ENCODE measurements around the gene RESF1. TPM values are rescaled to one million over a fixed set of nuclear protein-coding genes. Genes with fewer than 3 reads are reported as not detected.

RESF1 gene
- total RNA-seq, 2 donors from 2014 or later: 112 to 133 TPM

GRCh38 chr12:31965090-31965489 lies 5.9 kb downstream of the RESF1 start:
- H3K36me3 Mint-ChIP-seq (ENCODE audit: insufficient read depth in 2 of 2): peaks cover 29 to 58% of the 10 kb centered on the region in 2 donors
- peaks cover 90% of the 10 kb centered on the region for H3K4me1 Mint-ChIP-seq (ENCODE audit: low read depth)
- H3K27me3 Mint-ChIP-seq (ENCODE audit: low read depth): no peaks in the 10 kb centered on the region
- peak; percentile 33 to 37 for ATAC-seq (replicated peaks in 1 of 2)
- DNase-seq: peak in 1 of 2 donors; percentile 27
- peak overlapping the region; percentile 79 to 99 for H3K4me3 Mint-ChIP-seq
- peaks cover 0 to 8% of the 10 kb centered on the region in 2 donors for H3K9me3 Mint-ChIP-seq
- H3K27ac Mint-ChIP-seq: peak overlapping the region; percentile 92

GRCh38 chr12:31966558-31967205 lies 7.5 kb downstream of the RESF1 start:
- peaks cover 79% of the 10 kb centered on the region for H3K4me1 Mint-ChIP-seq (ENCODE audit: low read depth)
- peak; percentile 49 to 68 for ATAC-seq (replicated peaks in 1 of 2)
- H3K9me3 Mint-ChIP-seq: peaks cover 0 to 8% of the 10 kb centered on the region in 2 donors
- H3K4me3 Mint-ChIP-seq: peak overlapping the region; percentile 79 to 99
- peak overlapping the region; percentile 91 for H3K27ac Mint-ChIP-seq
- H3K36me3 Mint-ChIP-seq (ENCODE audit: insufficient read depth in 2 of 2): peaks cover 36 to 62% of the 10 kb centered on the region in 2 donors
- H3K27me3 Mint-ChIP-seq (ENCODE audit: low read depth): no peaks in the 10 kb centered on the region
- DNase-seq: no peak

GRCh38 chr12:31967539-31967938 lies 8.3 kb downstream of the RESF1 start:
- DNase-seq (no peak), ATAC-seq (replicated peaks in 1 of 2) (no peak)
- Mint-ChIP-seq H3K4me1 (ENCODE audit: low read depth) (peaks cover 71% of the 10 kb centered on the region), H3K27me3 (ENCODE audit: low read depth) (no peaks in the 10 kb centered on the region), H3K27ac (peak overlapping the region; percentile 83), H3K36me3 (ENCODE audit: insufficient read depth in 2 of 2) (peaks cover 40 to 68% of the 10 kb centered on the region in 2 donors), H3K9me3 (peaks cover 0 to 8% of the 10 kb centered on the region in 2 donors), H3K4me3 (peak overlapping the region; percentile 79 to 99)

GRCh38 chr12:31970199-31970598 lies 11.0 kb downstream of the RESF1 start:
- H3K27me3 Mint-ChIP-seq (ENCODE audit: low read depth): no peaks in the 10 kb centered on the region
- ATAC-seq (replicated peaks in 1 of 2) (no peak), DNase-seq (no peak)
- H3K9me3 Mint-ChIP-seq: peaks cover 2% of the 10 kb centered on the region in 2 donors
- peaks cover 44% of the 10 kb centered on the region for H3K4me1 Mint-ChIP-seq (ENCODE audit: low read depth)
- peaks cover 41 to 68% of the 10 kb centered on the region in 2 donors for H3K36me3 Mint-ChIP-seq (ENCODE audit: insufficient read depth in 2 of 2)
- no peak overlapping the region for H3K4me3 Mint-ChIP-seq
- peak overlapping the region; percentile 7 for H3K27ac Mint-ChIP-seq

- ATAC-seq (replicated peaks in 1 of 2) (no peak), DNase-seq (no peak)
- Mint-ChIP-seq H3K27me3 (ENCODE audit: low read depth) (no peaks in the 10 kb centered on the region), H3K4me3 (no peak overlapping the region), H3K36me3 (ENCODE audit: insufficient read depth in 2 of 2) (peaks cover 50 to 90% of the 10 kb centered on the region in 2 donors), H3K9me3 (peaks cover 4 to 6% of the 10 kb centered on the region in 2 donors), H3K4me1 (ENCODE audit: low read depth) (peaks cover 10% of the 10 kb centered on the region), H3K27ac (peak overlapping the region; percentile 19)
These were observed 14.6 kb downstream of the RESF1 start for GRCh38 chr12:31973818-31974217.

- DNase-seq: no peak
- H3K4me1 Mint-ChIP-seq (ENCODE audit: low read depth): peaks cover 1% of the 10 kb centered on the region
- no peak overlapping the region for H3K27ac Mint-ChIP-seq
- no peaks in the 10 kb centered on the region for H3K27me3 Mint-ChIP-seq (ENCODE audit: low read depth)
- no peak for ATAC-seq (replicated peaks in 1 of 2)
- H3K36me3 Mint-ChIP-seq (ENCODE audit: insufficient read depth in 2 of 2): peaks cover 53 to 94% of the 10 kb centered on the region in 2 donors
- no peak overlapping the region for H3K4me3 Mint-ChIP-seq
- peaks cover 4 to 6% of the 10 kb centered on the region in 2 donors for H3K9me3 Mint-ChIP-seq
These were observed 15.5 kb downstream of the RESF1 start for GRCh38 chr12:31974673-31975072.

- Mint-ChIP-seq H3K4me3 (peak overlapping the region; percentile 18 to 70), H3K9me3 (peaks cover 10 to 39% of the 10 kb centered on the region in 2 donors), H3K27me3 (ENCODE audit: low read depth) (no peaks in the 10 kb centered on the region), H3K36me3 (ENCODE audit: insufficient read depth in 2 of 2) (peaks cover 60 to 91% of the 10 kb centered on the region in 2 donors), H3K27ac (peak overlapping the region; percentile 62), H3K4me1 (ENCODE audit: low read depth) (peaks cover 69% of the 10 kb centered on the region)
- peak; percentile 74 to 80 for ATAC-seq (replicated peaks in 1 of 2)
- no peak for DNase-seq
These were observed 25.8 kb downstream of the RESF1 start for GRCh38 chr12:31984806-31985591.

- Mint-ChIP-seq H3K9me3 (peaks cover 10 to 40% of the 10 kb centered on the region in 2 donors), H3K4me1 (ENCODE audit: low read depth) (peaks cover 77% of the 10 kb centered on the region), H3K36me3 (ENCODE audit: insufficient read depth in 2 of 2) (peaks cover 61 to 88% of the 10 kb centered on the region in 2 donors), H3K4me3 (peak overlapping the region; percentile 16 to 74), H3K27ac (peak overlapping the region; percentile 62), H3K27me3 (ENCODE audit: low read depth) (no peaks in the 10 kb centered on the region)
- ATAC-seq (replicated peaks in 1 of 2) (no peak), DNase-seq (no peak)
These were observed 26.6 kb downstream of the RESF1 start for GRCh38 chr12:31985832-31986231.

GRCh38 chr12:31989571-31990362 lies 30.6 kb downstream of the RESF1 start:
- Mint-ChIP-seq H3K4me3 (peak overlapping the region; percentile 49 to 73), H3K36me3 (ENCODE audit: insufficient read depth in 2 of 2) (peaks cover 34 to 68% of the 10 kb centered on the region in 2 donors), H3K27me3 (ENCODE audit: low read depth) (no peaks in the 10 kb centered on the region), H3K27ac (peak overlapping the region; percentile 43), H3K4me1 (ENCODE audit: low read depth) (peaks cover 73% of the 10 kb centered on the region), H3K9me3 (peaks cover 1 to 18% of the 10 kb centered on the region in 2 donors)
- peak; percentile 76 to 77 for ATAC-seq (replicated peaks in 1 of 2)
- peak; percentile 37 to 43 for DNase-seq

GRCh38 chr12:31991146-31991545 lies 31.9 kb downstream of the RESF1 start:
- ATAC-seq (replicated peaks in 1 of 2) (peak; percentile 66 to 68), DNase-seq (no peak)
- Mint-ChIP-seq H3K4me1 (ENCODE audit: low read depth) (peaks cover 59% of the 10 kb centered on the region), H3K4me3 (peak overlapping the region; percentile 66 to 73), H3K27ac (peak overlapping the region; percentile 75), H3K36me3 (ENCODE audit: insufficient read depth in 2 of 2) (peaks cover 25 to 59% of the 10 kb centered on the region in 2 donors), H3K9me3 (peaks cover 1 to 11% of the 10 kb centered on the region in 2 donors), H3K27me3 (ENCODE audit: low read depth) (no peaks in the 10 kb centered on the region)

GRCh38 chr12:31991815-31992214 lies 32.6 kb downstream of the RESF1 start:
- ATAC-seq (replicated peaks in 1 of 2) (peak; percentile 58 to 65), DNase-seq (no peak)
- peaks cover 53% of the 10 kb centered on the region for H3K4me1 Mint-ChIP-seq (ENCODE audit: low read depth)
- H3K9me3 Mint-ChIP-seq: peaks cover 1 to 9% of the 10 kb centered on the region in 2 donors
- peak overlapping the region; percentile 66 to 73 for H3K4me3 Mint-ChIP-seq
- H3K27me3 Mint-ChIP-seq (ENCODE audit: low read depth): no peaks in the 10 kb centered on the region
- peaks cover 22 to 53% of the 10 kb centered on the region in 2 donors for H3K36me3 Mint-ChIP-seq (ENCODE audit: insufficient read depth in 2 of 2)
- peak overlapping the region; percentile 75 for H3K27ac Mint-ChIP-seq

- no peak overlapping the region for H3K4me3 Mint-ChIP-seq
- no peaks in the 10 kb centered on the region for H3K4me1 Mint-ChIP-seq (ENCODE audit: low read depth)
- H3K36me3 Mint-ChIP-seq (ENCODE audit: insufficient read depth in 2 of 2): peaks cover 6 to 24% of the 10 kb centered on the region in 2 donors
- ATAC-seq (replicated peaks in 1 of 2): no peak
- peaks cover 0 to 2% of the 10 kb centered on the region in 2 donors for H3K9me3 Mint-ChIP-seq
- no peak overlapping the region for H3K27ac Mint-ChIP-seq
- no peak for DNase-seq
- no peaks in the 10 kb centered on the region for H3K27me3 Mint-ChIP-seq (ENCODE audit: low read depth)
These were observed 40.5 kb downstream of the RESF1 start for GRCh38 chr12:31999692-32000091.
